ENCODE data around the gene MTUS2. TPM values are rescaled to one million over a fixed set of nuclear protein-coding genes. Genes with fewer than 3 reads are reported as not detected.

The MTUS2 gene
- total and polyA plus RNA-seq, 2 donors (not counting 3 experiments of a cell fraction or from before 2014, with no cell fraction given) = not detected

GRCh38 chr13:29496241-29496712 is 676.1 kb downstream of the MTUS2 start:
- DNase-seq (ENCODE audit: low read depth, low spot score) (no peak), FAIRE-seq (no peak)
- dilution Hi-C loops (cut with MboI; ENCODE audit: extremely low pct_ligation_motif_present, low sequenced_read_pairs) (no loop called here), intact Hi-C loops (cut with micrococcal nuclease) (no loop called here)
- no TSS peak for BruUV-seq (replicated peaks)
- Histone ChIP-seq H2AFZ (ENCODE audit: low read depth, low read length) (no peak overlapping the region), H3K27ac (ENCODE audit: insufficient read depth, low read depth, low read length) (no peak overlapping the region), H3K4me1 (ENCODE audit: control insufficient read depth, extremely low read depth, insufficient read depth, low read length) (no peaks in the 10 kb centered on the region), H3K9ac (replicated peaks; ENCODE audit: extremely low read depth, insufficient read depth, low read length) (no peak overlapping the region), H3K9me1 (replicated peaks; ENCODE audit: control insufficient read depth, extremely low read depth, insufficient read depth, low read length) (no peaks in the 10 kb centered on the region), H3K27me3 (ENCODE audit: control insufficient read depth in 2 of 2, insufficient read depth in 2 of 2, low read length in 2 of 2) (peaks cover 3 to 8% of the 10 kb centered on the region in 2 experiments), H3K79me2 (ENCODE audit: control insufficient read depth, insufficient read depth, low read length) (no peaks in the 10 kb centered on the region), H3K4me3 (replicated peaks in 1 of 3; ENCODE audit: insufficient read depth in 1 of 3, low read depth in 1 of 3, low read length in 3 of 3) (no peak overlapping the region), H3K9me3 (replicated peaks; ENCODE audit: control insufficient read depth, insufficient read depth, low read length) (no peaks in the 10 kb centered on the region), H3K36me3 (ENCODE audit: control insufficient read depth in 2 of 2, extremely low read depth in 1 of 2, insufficient read depth in 2 of 2, low read length in 2 of 2) (no peaks in the 10 kb centered on the region), H4K20me1 (replicated peaks; ENCODE audit: control insufficient read depth, extremely low read depth, insufficient read depth, low read length) (no peaks in the 10 kb centered on the region), H3K4me2 (ENCODE audit: insufficient read depth, low read length) (no peak overlapping the region)
- TF ChIP-seq CTCF (IDR thresholded peaks at IDR 0.05; ENCODE audit: extremely low read depth in 1 of 2, insufficient read depth in 1 of 2, low read depth in 1 of 2, low read length in 2 of 2) (no peak), MYC (IDR thresholded peaks at IDR 0.05; ENCODE audit: low read depth, low read length) (no peak), FOS (IDR thresholded peaks at IDR 0.05; ENCODE audit: borderline replicate concordance, insufficient read depth, low read length) (no peak), GATA2 (IDR thresholded peaks at IDR 0.05; ENCODE audit: insufficient read depth, insufficient read length, low read depth, low read length) (no peak), JUN (IDR thresholded peaks at IDR 0.05; ENCODE audit: borderline replicate concordance, insufficient read depth, insufficient read length, low read depth) (no peak), POLR2A (IDR thresholded peaks at IDR 0.05; ENCODE audit: low read depth, low read length) (no peak), POLR2AphosphoS5 (IDR thresholded peaks at IDR 0.05; ENCODE audit: insufficient read depth, low read depth, low read length) (no peak), EZH2 (IDR thresholded peaks at IDR 0.05; ENCODE audit: borderline replicate concordance, low read depth, low read length, severe bottlenecking) (no peak)
- TF ChIP-seq, protein P1, sequence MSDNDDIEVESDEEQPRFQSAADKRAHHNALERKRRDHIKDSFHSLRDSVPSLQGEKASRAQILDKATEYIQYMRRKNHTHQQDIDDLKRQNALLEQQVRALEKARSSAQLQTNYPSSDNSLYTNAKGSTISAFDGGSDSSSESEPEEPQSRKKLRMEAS (IDR thresholded peaks at IDR 0.05; ENCODE audit: insufficient read depth, insufficient read length) = no peak
- POLR2A ChIA-PET = no interaction called here
- CTCF ChIA-PET = interaction anchor here (1.0 to 4.4 kb wide), 6 partner anchors 12 to 219 kb away, joined by 3 to 26 read pairs (median 3); no protein-coding TSS in a partner anchor
